CD4-positive, alpha-beta T cell treated with Interleukin-4 for 4 hours (primary cell): Measurements from ENCODE around the gene RABEPK.
A peak's percentile ranks its signal among the peaks of the same experiment; 100 is the strongest.
"Not testable (repeated sequence)": the region's sequence is repeated elsewhere in the genome, so short reads cannot be mapped to it uniquely, and the experiment has no call there.

Experiments used
- DNase-seq: peaks from one replicate; pipeline ENCODE4 v3.0.0-alpha.2; 2020

RABEPK gene

GRCh38 chr9:125202846-125203618 lies 2.7 kb downstream of the RABEPK start:
- no peak for DNase-seq

- DNase-seq, result no peak
These were observed 4.1 kb downstream of the RABEPK start for GRCh38 chr9:125204477-125204876.

- no peak for DNase-seq
These were observed 13.8 kb downstream of the RABEPK start for GRCh38 chr9:125214186-125214585.

GRCh38 chr9:125218621-125219020 lies 18.3 kb downstream of the RABEPK start:
- no peak for DNase-seq

GRCh38 chr9:125224858-125225257 lies 24.5 kb downstream of the RABEPK start:
- DNase-seq, result not testable (repeated sequence)

- DNase-seq, result no peak
These were observed 27.4 kb downstream of the RABEPK start for GRCh38 chr9:125227761-125228160.

- DNase-seq, result no peak
These were observed 33.3 kb downstream of the RABEPK start for GRCh38 chr9:125233678-125234077.

- DNase-seq, result not testable (repeated sequence)
These were observed 33.8 kb downstream of the RABEPK start for GRCh38 chr9:125234099-125234498.

GRCh38 chr9:125235804-125236519 lies 35.6 kb downstream of the RABEPK start:
- DNase-seq, result no peak

- DNase-seq, result not testable (repeated sequence)
These were observed 36.3 kb downstream of the RABEPK start for GRCh38 chr9:125236520-125237159.

GRCh38 chr9:125238127-125238914 lies 38.0 kb downstream of the RABEPK start:
- no peak for DNase-seq

- DNase-seq, result no peak
These were observed 38.6 kb downstream of the RABEPK start for GRCh38 chr9:125238915-125239446.

- DNase-seq, result no peak
These were observed 39.6 kb downstream of the RABEPK start for GRCh38 chr9:125239631-125240597.

- peak; percentile 38 for DNase-seq
These were observed 40.3 kb downstream of the RABEPK start for GRCh38 chr9:125240649-125240999.

GRCh38 chr9:125241000-125241862 lies 40.9 kb downstream of the RABEPK start, which contains the start of gene HSPA5:
Gene HSPA5, minus strand, starts transcription at chr9:125241343. Its CDS starts 217 bp downstream, at chr9:125241126.
- peak; percentile 99 for DNase-seq

GRCh38 chr9:125241863-125242739 lies 41.8 kb downstream of the RABEPK start:
- peak; percentile 13 for DNase-seq

GRCh38 chr9:125243792-125244260 lies 43.5 kb downstream of the RABEPK start:
- no peak for DNase-seq

GRCh38 chr9:125246261-125246667 lies 45.9 kb downstream of the RABEPK start:
- DNase-seq, result no peak

- no peak for DNase-seq
These were observed 53.9 kb downstream of the RABEPK start for GRCh38 chr9:125254231-125254630.
